CD4-positive, alpha-beta T cell treated with Interleukin-15 for 4 hours (primary cell): ENCODE measurements around the gene C19orf73.
A peak's percentile ranks its signal among the peaks of the same experiment; 100 is the strongest.

Experiments used
- DNase-seq: peaks from one replicate; pipeline ENCODE4 v3.0.0-alpha.2; 2020; ENCODE audit warnings: low spot score

The C19orf73 gene, protein sequence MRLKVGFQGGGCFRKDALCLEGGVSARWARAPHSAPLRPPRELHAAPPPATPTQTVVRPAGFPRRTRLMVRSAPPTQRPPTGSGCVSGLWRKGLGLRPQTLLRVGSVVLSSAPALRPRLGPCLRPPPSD

DNA sequence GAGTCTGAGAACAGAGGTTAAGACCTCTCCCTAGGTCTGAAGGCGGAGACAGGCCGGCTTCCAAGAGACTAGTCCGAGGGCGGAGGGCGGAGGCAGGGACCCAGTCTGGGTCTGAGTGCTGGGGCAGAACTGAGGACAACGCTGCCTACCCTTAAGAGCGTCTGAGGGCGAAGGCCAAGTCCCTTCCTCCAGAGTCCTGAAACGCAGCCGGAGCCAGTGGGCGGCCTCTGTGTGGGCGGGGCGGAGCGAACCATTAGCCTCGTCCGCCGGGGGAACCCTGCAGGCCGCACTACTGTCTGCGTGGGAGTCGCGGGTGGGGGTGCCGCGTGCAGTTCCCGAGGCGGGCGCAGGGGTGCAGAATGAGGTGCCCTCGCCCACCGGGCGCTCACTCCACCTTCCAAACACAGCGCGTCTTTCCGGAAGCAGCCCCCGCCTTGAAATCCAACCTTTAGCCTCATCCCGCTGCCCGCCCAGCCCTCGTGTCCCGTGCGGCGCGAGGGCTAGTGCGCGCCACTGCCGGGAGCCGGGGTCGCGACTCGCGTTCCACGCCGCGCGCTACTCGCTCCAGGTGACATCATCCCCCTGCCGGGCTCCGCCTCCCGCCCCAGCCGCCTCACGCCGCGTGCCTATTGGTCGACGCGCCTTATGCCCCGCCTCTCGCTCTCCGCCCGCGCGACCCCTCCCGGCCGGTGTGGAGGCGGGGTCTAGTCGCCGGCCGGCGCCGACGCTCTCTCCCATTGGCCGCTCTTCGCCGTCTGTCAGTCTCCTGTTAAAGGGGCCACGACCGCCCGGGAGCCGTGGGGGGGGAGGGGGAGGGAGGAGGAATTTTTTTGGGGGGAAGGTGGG, at the start of gene C19orf73:
Gene C19orf73, minus strand, starts transcription at position 579 of the 846 bp plus-strand sequence. Its CDS starts 121 bp downstream, at position 458.
- DNase-seq, result peak; percentile 96

- no peak for DNase-seq
Measured at GRCh38 chr19:49168421-49168820, 49.5 kb upstream of the C19orf73 start.

GRCh38 chr19:49167857-49168409, 49.0 kb upstream of the C19orf73 start:
- no peak for DNase-seq

- no peak for DNase-seq
Measured at GRCh38 chr19:49165865-49166301, 46.9 kb upstream of the C19orf73 start.

DNA sequence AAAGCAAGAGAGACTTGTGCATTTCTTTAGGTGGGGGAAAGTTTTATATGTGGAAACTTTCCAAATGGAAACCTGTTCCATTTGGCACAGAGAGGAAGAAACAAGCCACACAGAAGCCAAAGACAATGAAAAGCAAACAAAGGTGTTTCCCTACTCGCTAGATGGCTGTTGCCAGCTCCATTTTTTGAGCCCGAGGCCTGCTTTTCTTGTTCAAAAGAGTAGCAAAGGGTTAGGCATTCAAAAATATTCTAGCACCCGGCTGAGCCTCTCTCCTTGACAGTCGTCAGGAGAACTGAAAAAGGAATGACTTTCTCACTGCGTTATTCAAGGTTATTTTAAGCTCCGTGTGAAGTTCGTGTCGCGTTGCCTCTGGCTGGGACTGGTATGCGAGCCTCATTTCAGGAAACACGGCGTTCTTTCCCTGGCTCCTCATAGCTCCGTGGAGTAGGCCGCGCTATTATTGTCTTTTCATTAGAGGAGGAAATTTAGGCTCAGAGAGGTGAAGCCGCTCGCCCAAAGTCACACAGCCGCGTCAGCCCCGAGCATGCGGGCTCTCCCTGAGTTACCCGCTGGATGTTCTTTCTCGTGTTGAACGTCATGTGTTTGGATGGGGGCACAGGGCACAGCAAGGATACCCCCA, 46.3 kb upstream of the C19orf73 start:
- no peak for DNase-seq

GRCh38 chr19:49161987-49162386, 43.0 kb upstream of the C19orf73 start:
- DNase-seq, result no peak

- DNase-seq, result no peak
Measured at GRCh38 chr19:49160450-49161189, 41.7 kb upstream of the C19orf73 start.

DNA sequence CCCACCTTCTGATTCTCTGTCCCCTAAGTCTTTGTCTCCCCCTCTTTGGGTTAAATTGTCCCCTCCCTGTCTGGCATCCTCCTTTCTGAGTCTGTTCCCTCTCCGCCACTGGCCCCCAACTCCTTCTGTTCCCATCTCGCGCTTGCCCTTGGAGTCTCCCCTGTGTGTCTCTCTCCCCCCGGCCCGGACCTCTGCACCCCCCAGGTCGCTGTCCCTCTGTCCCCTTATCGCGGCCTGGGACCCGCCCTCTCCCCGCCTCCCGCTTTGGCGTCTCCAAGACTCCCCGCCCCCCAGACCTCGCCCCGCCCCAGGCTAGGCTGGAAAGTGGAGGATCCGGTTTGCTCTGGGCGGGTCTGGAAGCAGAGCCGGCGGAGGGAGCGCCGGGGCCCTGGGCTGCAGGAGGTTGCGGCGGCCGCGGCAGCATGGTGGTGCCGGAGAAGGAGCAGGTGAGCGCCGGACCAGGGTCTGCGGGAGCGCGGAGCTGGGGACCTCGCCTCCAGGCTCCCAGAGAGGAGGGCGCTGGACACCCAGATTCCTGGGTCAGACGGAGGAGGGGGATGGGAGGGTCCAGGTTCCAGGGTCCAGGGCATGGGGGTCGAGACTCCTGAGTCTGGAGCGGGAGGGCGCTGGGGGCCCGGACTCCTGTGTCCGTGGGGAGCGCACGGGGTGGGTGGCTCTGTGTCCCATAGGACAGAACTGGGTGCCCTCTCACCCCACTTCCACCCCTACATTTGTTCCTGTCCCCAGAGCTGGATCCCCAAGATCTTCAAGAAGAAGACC, 38.7 kb upstream of the C19orf73 start, which contains the start of gene TRPM4:
Gene TRPM4, plus strand, starts transcription at position 348 of the 780 bp plus-strand sequence. Its CDS starts 75 bp downstream, at position 423.
- DNase-seq, result peak; percentile 12

GRCh38 chr19:49155820-49156346, 36.9 kb upstream of the C19orf73 start:
- DNase-seq, result no peak

GRCh38 chr19:49155005-49155819, 36.3 kb upstream of the C19orf73 start, which contains the start of gene HRC:
Gene HRC (minus strand): TSS chr19:49155396. CDS start chr19:49155237, 159 bp downstream.
- no peak for DNase-seq

DNA sequence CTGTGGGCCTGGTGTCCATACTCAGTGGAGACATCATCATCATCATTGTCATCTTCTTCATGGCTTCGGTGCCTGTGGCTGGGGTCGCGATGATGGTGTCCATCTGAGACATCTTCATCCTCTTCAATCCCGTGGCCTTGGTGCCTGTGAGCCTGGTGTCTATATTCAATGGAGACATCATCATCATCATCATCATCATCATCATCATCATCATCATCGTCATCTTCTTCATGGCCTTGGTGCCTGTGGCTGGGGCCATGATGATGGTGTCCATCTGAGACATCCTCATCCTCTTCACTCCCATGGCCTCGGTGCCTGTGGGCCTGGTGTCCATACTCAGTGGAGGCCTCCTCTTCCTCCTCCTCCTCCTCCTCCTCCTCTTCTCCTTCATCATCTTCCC, 35.3 kb upstream of the C19orf73 start:
- no peak for DNase-seq

DNA sequence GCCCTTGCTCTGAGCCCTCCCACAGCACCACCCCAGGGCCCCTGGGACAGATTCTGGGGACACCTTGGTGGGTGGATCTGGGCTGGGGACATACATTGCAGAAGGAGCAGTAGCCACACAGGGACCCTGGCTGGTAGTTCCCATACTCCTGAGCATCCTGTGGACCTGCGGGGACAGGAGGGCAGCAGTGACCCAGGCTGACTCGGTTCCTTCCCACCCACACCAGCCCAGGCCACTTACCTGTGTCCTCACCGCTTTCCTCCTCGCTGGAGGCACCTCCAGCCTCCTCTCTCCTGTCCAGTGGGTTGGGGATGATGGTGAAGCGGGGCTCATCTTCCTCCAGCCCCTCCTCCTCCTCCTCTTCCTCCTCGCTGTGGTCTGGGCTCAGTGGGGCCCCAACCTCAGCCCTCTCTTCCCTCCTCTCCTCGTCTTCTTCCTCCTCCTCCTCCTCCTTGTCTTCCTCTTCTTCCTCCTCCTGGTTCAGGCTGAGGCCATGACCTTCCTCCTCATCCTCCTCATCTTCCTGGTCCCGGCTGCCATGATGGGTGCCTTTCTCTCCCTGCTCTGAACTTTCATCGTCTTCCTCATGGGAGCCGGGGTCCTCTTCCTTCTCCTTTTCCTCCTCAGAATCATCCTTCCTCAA, 34.3 kb upstream of the C19orf73 start:
- DNase-seq, result no peak

DNA sequence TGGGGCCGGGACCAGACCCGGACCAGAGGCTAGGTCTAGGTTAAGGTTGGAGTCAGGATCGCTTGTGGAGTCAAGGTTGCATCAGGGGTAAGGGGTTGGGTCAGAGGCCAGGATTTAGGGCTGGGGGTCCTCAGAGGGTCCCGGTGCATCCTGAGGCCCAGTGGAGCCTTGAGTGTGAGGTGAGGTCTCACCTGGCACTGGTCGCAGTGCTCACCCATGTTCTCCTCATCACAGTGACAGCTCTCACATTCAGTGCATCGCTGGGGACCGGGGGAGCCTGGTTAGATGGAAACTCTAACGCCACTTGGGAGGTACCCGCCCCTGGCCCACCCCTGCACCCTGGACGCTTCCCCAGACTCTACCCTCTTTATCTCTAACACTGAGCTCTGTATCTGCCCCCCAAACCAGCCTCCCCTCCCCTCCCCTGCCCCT, 33.2 kb upstream of the C19orf73 start:
- DNase-seq, result no peak

DNA sequence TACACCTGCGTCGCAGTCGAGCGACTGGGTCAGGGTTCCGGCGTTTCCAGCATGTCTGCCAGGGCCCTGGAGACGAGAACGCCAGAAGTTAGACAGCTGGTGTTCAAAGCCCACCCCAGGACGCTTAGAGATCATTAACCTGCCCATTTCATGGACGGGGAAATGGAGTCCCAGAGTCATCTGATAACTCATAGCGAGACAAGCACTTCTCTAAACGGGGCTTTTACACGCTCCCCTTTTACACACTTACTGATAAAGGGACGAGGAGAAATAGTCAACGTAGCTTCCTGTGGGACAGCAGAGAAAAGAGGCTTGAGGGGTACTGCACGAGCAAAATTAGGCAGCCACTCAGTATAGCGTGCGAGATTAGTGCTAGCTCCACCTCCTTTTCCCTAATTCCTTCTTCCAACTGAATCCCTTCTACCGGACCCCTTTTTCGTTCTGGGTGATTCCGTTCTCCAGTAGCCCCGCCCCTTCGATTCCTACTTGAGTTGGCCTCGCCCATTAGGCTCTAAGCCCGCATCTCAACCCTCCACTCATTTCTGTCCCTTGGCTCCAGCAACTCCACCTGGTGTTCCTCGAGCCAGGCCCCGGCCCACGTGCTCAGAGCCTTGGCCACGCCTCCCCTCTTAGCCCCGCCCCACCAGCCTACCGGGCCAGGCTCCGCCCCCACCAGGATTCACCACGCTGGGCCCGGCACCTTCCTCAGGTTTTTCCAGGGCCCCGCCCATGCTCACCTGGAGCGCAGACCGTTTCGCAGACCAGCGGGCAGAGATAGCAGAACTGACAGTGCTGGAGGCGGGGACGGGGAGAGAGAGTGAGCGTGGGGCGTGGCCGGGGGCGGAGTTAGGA, 32.5 kb upstream of the C19orf73 start:
- DNase-seq, result no peak

GRCh38 chr19:49150944-49151243, 32.0 kb upstream of the C19orf73 start:
- no peak for DNase-seq

- peak; percentile 29 for DNase-seq
Measured at GRCh38 chr19:49150106-49150943, 31.4 kb upstream of the C19orf73 start.

DNA sequence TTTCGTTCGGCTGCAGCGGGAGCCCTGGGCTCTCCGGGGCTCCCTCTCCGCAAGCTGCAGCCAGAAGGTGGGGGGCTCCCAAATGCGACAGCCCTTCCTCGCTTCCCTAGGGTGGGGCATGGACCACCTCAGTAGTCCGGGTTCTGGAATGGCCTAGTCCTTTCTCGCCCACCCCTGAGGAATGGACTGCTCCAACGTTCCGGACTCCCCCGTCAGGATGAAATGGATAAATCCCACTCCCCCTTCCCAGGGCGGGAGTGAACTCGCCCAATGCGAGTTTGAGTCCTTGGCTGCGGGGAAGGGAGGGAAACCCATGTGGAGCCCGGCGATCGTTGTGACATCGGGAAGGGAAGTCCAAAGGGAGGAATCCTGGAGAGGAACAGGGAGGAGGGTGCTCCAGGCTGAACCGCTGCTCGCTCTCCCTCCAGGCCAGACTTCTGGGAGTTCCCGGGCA, 30.7 kb upstream of the C19orf73 start:
- no peak for DNase-seq
